HUDEP-2 (cell line): ENCODE measurements around the gene WDPCP.
A peak's percentile ranks its signal among the peaks of the same experiment; 100 is the strongest.
"Not testable (repeated sequence)": the region's sequence is repeated elsewhere in the genome, so short reads cannot be mapped to it uniquely, and the experiment has no call there.

ENCODE experiments used
- DNase-seq, 76 experiments: peaks; one replicate each; lab custom pipeline; 2025; ENCODE audit not compliant: unreplicated experiment in 76 of 76; lab: John Stamatoyannopoulos, UW

Gene WDPCP

GRCh38 chr2:63588385-63589147 lies at the start of gene WDPCP, which contains the start of gene MDH1:
WDPCP (minus strand) TSS chr2:63588477; CDS start chr2:63588271, 206 bp downstream.
MDH1 (plus strand) TSS chr2:63588963; CDS start chr2:63589044, 81 bp downstream.
- peak; percentile 41 to 98 (median 92) for DNase-seq

GRCh38 chr2:63632382-63632781 lies 44.1 kb upstream of the WDPCP start:
- no peak for DNase-seq

- DNase-seq = no peak
These were observed 43.2 kb upstream of the WDPCP start for GRCh38 chr2:63631501-63631900.

- no peak for DNase-seq
These were observed 40.2 kb upstream of the WDPCP start for GRCh38 chr2:63628403-63628942.

GRCh38 chr2:63627866-63628265 lies 39.6 kb upstream of the WDPCP start:
- DNase-seq = no peak

- DNase-seq = not testable (repeated sequence)
These were observed 35.5 kb upstream of the WDPCP start for GRCh38 chr2:63623763-63624162.

- DNase-seq = no peak
These were observed 34.5 kb upstream of the WDPCP start for GRCh38 chr2:63622751-63623150.

- DNase-seq = no peak
These were observed 31.1 kb upstream of the WDPCP start for GRCh38 chr2:63619328-63619727.

GRCh38 chr2:63617366-63617765 lies 29.1 kb upstream of the WDPCP start:
- DNase-seq = no peak

GRCh38 chr2:63614983-63615945 lies 27.0 kb upstream of the WDPCP start:
- no peak for DNase-seq

GRCh38 chr2:63614448-63614968 lies 26.2 kb upstream of the WDPCP start:
- DNase-seq = no peak

GRCh38 chr2:63613391-63613901 lies 25.2 kb upstream of the WDPCP start:
- no peak for DNase-seq

GRCh38 chr2:63610525-63610924 lies 22.2 kb upstream of the WDPCP start:
- no peak for DNase-seq

- DNase-seq = not testable (repeated sequence)
These were observed 20.6 kb upstream of the WDPCP start for GRCh38 chr2:63608865-63609264.

- no peak for DNase-seq
These were observed 16.4 kb upstream of the WDPCP start for GRCh38 chr2:63604666-63605065.

- no peak for DNase-seq
These were observed 12.7 kb upstream of the WDPCP start for GRCh38 chr2:63600881-63601460.

- no peak for DNase-seq
These were observed 10.7 kb upstream of the WDPCP start for GRCh38 chr2:63598981-63599380.

GRCh38 chr2:63596401-63596883 lies 8.2 kb upstream of the WDPCP start:
- no peak for DNase-seq

- DNase-seq = peak in 2 of 76 experiments; percentile 3 to 10
These were observed 6.4 kb upstream of the WDPCP start for GRCh38 chr2:63594660-63595059.

- no peak for DNase-seq
These were observed 3.4 kb upstream of the WDPCP start for GRCh38 chr2:63591566-63592175.
